NT2/D1 (cell line): Measurements from ENCODE around the gene GDA.

Source experiments
- YY1 ChIP-seq: IDR thresholded peaks from 2 replicates; pipeline ENCODE4 v1.6.1; 2011; ENCODE audit not compliant: insufficient read length, insufficient read depth
- ZNF274 ChIP-seq: IDR thresholded peaks from 2 replicates; pipeline ENCODE4 v1.6.1; 2011; ENCODE audit warnings: mild to moderate bottlenecking, low read depth, low read length

DNA sequence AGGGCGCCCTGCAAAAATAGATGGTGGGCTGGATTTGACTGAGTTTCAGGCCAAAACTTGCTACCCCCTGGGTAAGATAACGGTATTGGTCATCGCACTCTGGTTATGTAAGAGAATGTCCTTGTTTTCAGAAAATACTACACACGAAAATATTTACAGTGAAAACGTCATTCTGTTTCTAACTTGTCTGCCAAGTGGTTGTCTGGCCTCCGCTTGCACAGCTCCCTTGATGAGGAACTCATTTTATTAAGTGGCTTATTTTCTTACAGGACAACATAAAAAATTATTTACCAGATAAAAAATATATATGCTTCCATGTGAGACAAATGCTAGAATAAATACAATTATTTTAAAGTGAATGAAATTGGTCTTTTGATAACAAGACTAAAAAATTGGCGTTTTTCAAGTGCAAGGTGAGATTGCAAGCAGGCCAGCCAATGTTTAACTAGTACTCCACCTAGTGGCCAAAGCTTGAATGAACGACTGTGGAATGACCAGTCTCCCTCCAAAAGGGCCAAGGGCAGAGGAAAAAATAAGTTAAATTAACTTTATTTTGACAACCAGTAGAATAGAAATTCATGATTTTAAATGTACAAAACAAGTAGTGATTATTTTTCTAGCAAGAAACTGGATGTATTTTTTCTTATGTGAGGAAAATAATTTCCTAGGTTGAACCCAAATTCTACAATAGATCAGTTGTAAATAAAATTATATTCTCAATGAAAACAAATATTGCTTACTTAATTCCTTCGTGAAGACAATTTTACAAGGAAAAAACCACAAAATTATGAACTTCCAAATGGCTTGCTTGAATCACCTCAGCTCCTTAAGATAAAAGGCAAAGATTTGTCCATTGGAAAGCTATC lies 122.6 kb downstream of the GDA start:
- TF ChIP-seq ZNF274 (no peak), YY1 (no peak)
